CD4-positive, alpha-beta memory T cell (primary cell): Measurements from ENCODE around the gene LMNA. TPM values are rescaled to one million over a fixed set of nuclear protein-coding genes. Genes with fewer than 3 reads are reported as not detected.
"Not testable (repeated sequence)": the region's sequence is repeated elsewhere in the genome, so short reads cannot be mapped to it uniquely, and the experiment has no call there.

Source experiments
- CTCF ChIA-PET: fragments of 350-600 bp; sonication (Branson Sonifier 250); formaldehyde crosslinking; loops from one replicate; lab custom pipeline; 2021; ENCODE audit warnings: inconsistent platforms; ENCODE audit not compliant: partially characterized antibody; lab: Charles Lee
- POLR2A ChIA-PET: fragments of 350-600 bp; sonication (Branson Sonifier 250); formaldehyde crosslinking; loops from one replicate; lab custom pipeline; 2021; ENCODE audit not compliant: partially characterized antibody; lab: Charles Lee
- DNase-seq, 5 donors: peaks; one replicate each; pipeline versions ENCODE4 v3.0.0 to v3.0.0-alpha.2; 2020 to 2022; ENCODE audit warnings: mixed read lengths in 1 of 5
- H3K27ac ChIP-seq: one replicate; pipeline ENCODE4 v1.7.0; 2013; ENCODE audit warnings: low read depth, low read length
- H3K27me3 ChIP-seq: 2 replicates; pipeline ENCODE4 v1.7.0; 2013; ENCODE audit warnings: mild to moderate bottlenecking, low read length, moderate library complexity; ENCODE audit not compliant: insufficient read depth
- H3K36me3 ChIP-seq: 2 replicates; pipeline ENCODE4 v1.7.0; 2013; ENCODE audit warnings: mild to moderate bottlenecking, low read length, moderate library complexity; ENCODE audit not compliant: insufficient read depth
- H3K4me1 ChIP-seq: 2 replicates; pipeline ENCODE4 v1.7.0; 2013; ENCODE audit warnings: mild to moderate bottlenecking, low read length, moderate library complexity; ENCODE audit not compliant: insufficient read depth
- H3K4me3 ChIP-seq, 2 donors: one replicate each; pipeline ENCODE4 v1.7.0; 2013; ENCODE audit warnings: low read length in 2 of 2, mild to moderate bottlenecking in 1 of 2
- H3K9me3 ChIP-seq, 2 donors: one replicate each; pipeline ENCODE4 v1.7.0; 2013; ENCODE audit warnings: low read length in 2 of 2, control low read depth in 1 of 2; ENCODE audit not compliant: control insufficient read depth in 1 of 2
- H3K27ac Mint-ChIP-seq, 7 donors: one replicate each; pipeline ENCODE4 v1.8.0; 2020 to 2021; ENCODE audit warnings: mixed read lengths in 7 of 7, mild to moderate bottlenecking in 6 of 7, inconsistent platforms in 3 of 7, moderate library complexity in 3 of 7
- H3K27me3 Mint-ChIP-seq, 2 donors: one replicate each; pipeline ENCODE4 v1.8.0; 2020 to 2021; ENCODE audit warnings: mixed read lengths in 2 of 2
- H3K36me3 Mint-ChIP-seq, 2 donors: one replicate each; pipeline ENCODE4 v1.8.0; 2020 to 2021; ENCODE audit warnings: mixed read lengths in 2 of 2, inconsistent platforms in 1 of 2, mild to moderate bottlenecking in 1 of 2
- H3K4me1 Mint-ChIP-seq, 4 donors: one replicate each; pipeline ENCODE4 v1.8.0; 2020 to 2021; ENCODE audit warnings: mixed read lengths in 4 of 4, mild to moderate bottlenecking in 1 of 4
- H3K4me3 Mint-ChIP-seq, 8 donors: one replicate each; pipeline ENCODE4 v1.8.0; 2020 to 2021; ENCODE audit warnings: mixed read lengths in 8 of 8, mild to moderate bottlenecking in 7 of 8, moderate library complexity in 6 of 8, inconsistent platforms in 3 of 8
- H3K9me3 Mint-ChIP-seq, 8 donors: one replicate each; pipeline ENCODE4 v1.8.0; 2020 to 2021; ENCODE audit warnings: mixed read lengths in 8 of 8, mild to moderate bottlenecking in 5 of 8, inconsistent platforms in 3 of 8, moderate library complexity in 1 of 8
- intact Hi-C: fragments of 100-400 bp; cut with micrococcal nuclease; formaldehyde crosslinking; loops from one replicate; pipeline ENCODE4 v1.15.1; 2023
- polyA plus RNA-seq, 2 donors: library from polyadenylated mRNA; unstranded; fragments of 300-500 nt; fragmentation: Illumina TruSeq; gene quantifications; one replicate each; pipeline ENCODE4 v1.2.3, GENCODE V29; 2021
- total RNA-seq, 2 experiments: library from RNA; stranded (reverse); gene quantifications; one replicate each; pipeline ENCODE4 v1.2.3, GENCODE V29; 2021

The LMNA gene
- total and polyA plus RNA-seq, 4 experiments from 2014 or later, result 19.1 to 47.1 (median 31.7) TPM

DNA sequence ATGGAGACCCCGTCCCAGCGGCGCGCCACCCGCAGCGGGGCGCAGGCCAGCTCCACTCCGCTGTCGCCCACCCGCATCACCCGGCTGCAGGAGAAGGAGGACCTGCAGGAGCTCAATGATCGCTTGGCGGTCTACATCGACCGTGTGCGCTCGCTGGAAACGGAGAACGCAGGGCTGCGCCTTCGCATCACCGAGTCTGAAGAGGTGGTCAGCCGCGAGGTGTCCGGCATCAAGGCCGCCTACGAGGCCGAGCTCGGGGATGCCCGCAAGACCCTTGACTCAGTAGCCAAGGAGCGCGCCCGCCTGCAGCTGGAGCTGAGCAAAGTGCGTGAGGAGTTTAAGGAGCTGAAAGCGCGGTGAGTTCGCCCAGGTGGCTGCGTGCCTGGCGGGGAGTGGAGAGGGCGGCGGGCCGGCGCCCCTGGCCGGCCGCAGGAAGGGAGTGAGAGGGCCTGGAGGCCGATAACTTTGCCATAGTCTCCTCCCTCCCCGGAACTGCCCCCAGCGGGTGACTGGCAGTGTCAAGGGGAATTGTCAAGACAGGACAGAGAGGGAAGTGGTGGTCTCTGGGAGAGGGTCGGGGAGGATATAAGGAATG is 505 bp downstream of the LMNA start:
- peaks cover 0 to 2% (median 0%) of the 10 kb centered on the region in 8 donors for H3K9me3 Mint-ChIP-seq
- H3K27me3 ChIP-seq, result no peaks in the 10 kb centered on the region
- H3K4me1 ChIP-seq, result peaks cover 46% of the 10 kb centered on the region
- peak overlapping the region; percentile 95 to 99 (median 98) for H3K27ac Mint-ChIP-seq
- peak overlapping the region; percentile 94 to 98 (median 96) for H3K4me3 Mint-ChIP-seq
- H3K36me3 Mint-ChIP-seq, result peaks cover 0 to 16% of the 10 kb centered on the region in 2 donors
- H3K9me3 ChIP-seq, result no peaks in the 10 kb centered on the region
- DNase-seq, result peak in 2 of 5 donors; percentile 35 to 48
- POLR2A ChIA-PET, result interaction anchor here (0.8 to 21.9 kb wide), 9 partner anchors 8 to 579 kb away, joined by 3 to 527 read pairs (median 4); partner anchors contain the start of genes PMF1, SLC25A44, SMG5 and SYT11
- peak overlapping the region; percentile 81 for H3K4me3 ChIP-seq
- CTCF ChIA-PET, result interaction anchor here (1.7 to 13.8 kb wide), 6 partner anchors 9 to 31 kb away, joined by 5 to 157 read pairs (median 8); no protein-coding TSS in a partner anchor
- peaks cover 15 to 53% (median 31%) of the 10 kb centered on the region in 4 donors for H3K4me1 Mint-ChIP-seq
- H3K27me3 Mint-ChIP-seq, result no peaks in the 10 kb centered on the region
- peak overlapping the region; percentile 91 for H3K27ac ChIP-seq
- no peaks in the 10 kb centered on the region for H3K36me3 ChIP-seq
- intact Hi-C loops, result loop anchor here (1.0 to 2.0 kb wide), 4 partner anchors 8 to 18 kb away; no protein-coding TSS in a partner anchor

DNA sequence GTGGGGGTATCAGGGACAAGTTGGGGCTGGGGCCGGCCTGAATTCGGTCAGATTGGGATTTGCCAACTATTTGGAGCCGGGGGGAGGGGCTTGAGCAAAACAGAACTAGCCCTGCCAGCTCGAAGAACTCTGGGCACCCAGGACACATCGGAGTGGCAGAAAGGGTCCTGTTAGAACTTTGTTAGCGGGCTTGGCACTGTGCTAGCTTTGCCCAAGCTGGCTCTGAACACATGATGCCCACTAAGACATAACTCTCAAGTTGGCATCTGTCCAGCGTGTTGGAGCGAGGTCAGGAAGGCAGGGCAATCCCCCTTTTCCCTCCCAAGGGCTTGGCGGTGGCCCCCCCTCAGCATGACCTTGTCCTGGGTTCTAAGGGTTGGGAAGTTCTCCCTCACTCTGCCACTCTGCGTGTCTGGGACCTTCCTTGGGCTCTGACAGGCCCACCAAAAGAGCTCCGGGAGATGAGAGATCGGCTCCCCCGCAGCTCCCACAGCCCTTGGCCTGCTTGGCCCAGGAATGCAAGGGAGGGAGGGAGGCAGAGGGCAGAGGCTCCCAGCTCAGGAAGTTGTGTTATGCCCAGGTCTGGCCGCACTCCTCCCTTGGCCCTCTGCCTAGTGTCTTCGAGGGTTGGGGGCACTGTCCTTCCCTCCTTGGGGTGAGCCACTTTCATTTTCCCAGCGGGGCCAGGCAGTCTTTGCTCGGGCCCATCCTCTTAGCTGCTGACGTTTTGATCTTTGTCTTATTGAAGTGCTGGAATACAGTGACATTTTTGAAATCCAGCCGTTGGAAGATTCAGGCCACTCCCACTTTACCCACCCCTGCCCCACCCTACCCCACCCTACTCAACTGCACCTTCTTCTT is 1.2 kb downstream of the LMNA start:
- Mint-ChIP-seq H3K9me3 (peaks cover 0 to 2% (median 0%) of the 10 kb centered on the region in 8 donors), H3K27me3 (no peaks in the 10 kb centered on the region), H3K27ac (peak overlapping the region; percentile 95 to 99 (median 98)), H3K4me1 (peaks cover 20 to 60% (median 35%) of the 10 kb centered on the region in 4 donors), H3K36me3 (peaks cover 0 to 16% of the 10 kb centered on the region in 2 donors), H3K4me3 (peak overlapping the region; percentile 94 to 98 (median 96))
- CTCF ChIA-PET, result interaction anchor here (0.6 to 13.8 kb wide), 7 partner anchors 10 to 30 kb away, joined by 3 to 157 read pairs (median 6); no protein-coding TSS in a partner anchor
- H3K4me3 ChIP-seq, result peak overlapping the region; percentile 81
- no peaks in the 10 kb centered on the region for H3K36me3 ChIP-seq
- H3K27me3 ChIP-seq, result no peaks in the 10 kb centered on the region
- peaks cover 53% of the 10 kb centered on the region for H3K4me1 ChIP-seq
- intact Hi-C loops, result loop anchor here (2.0 kb wide), 1 partner anchor 19 kb away; no protein-coding TSS in a partner anchor
- peak overlapping the region; percentile 91 for H3K27ac ChIP-seq
- POLR2A ChIA-PET, result interaction anchor here (0.7 to 21.9 kb wide), 9 partner anchors 8 to 257 kb away, joined by 3 to 527 read pairs (median 4); partner anchors contain the start of genes PMF1, SLC25A44, SMG5 and SYT11
- no peaks in the 10 kb centered on the region for H3K9me3 ChIP-seq
- no peak for DNase-seq

- DNase-seq, result peak in 1 of 5 donors; percentile 44
- intact Hi-C loops, H3K27me3 Mint-ChIP-seq, H3K9me3 ChIP-seq, H3K9me3 Mint-ChIP-seq, H3K27ac ChIP-seq, H3K36me3 ChIP-seq, H3K27me3 ChIP-seq: not testable (repeated sequence)
- peaks cover 0 to 16% of the 10 kb centered on the region in 2 donors for H3K36me3 Mint-ChIP-seq
- peaks cover 59% of the 10 kb centered on the region for H3K4me1 ChIP-seq
- H3K4me3 ChIP-seq, result peak overlapping the region in 1 of 2 donors; percentile 81
- H3K4me3 Mint-ChIP-seq, result peak overlapping the region; percentile 94 to 98 (median 96)
- CTCF ChIA-PET, result interaction anchor here (3.0 to 13.8 kb wide), 3 partner anchors 10 to 20 kb away, joined by 11 to 157 read pairs (median 24); no protein-coding TSS in a partner anchor
- H3K27ac Mint-ChIP-seq, result peak overlapping the region; percentile 90 to 99 (median 97)
- H3K4me1 Mint-ChIP-seq, result peaks cover 20 to 69% (median 39%) of the 10 kb centered on the region in 4 donors
- POLR2A ChIA-PET, result interaction anchor here (0.7 to 21.9 kb wide), 3 partner anchors 11 to 120 kb away, joined by 4 to 527 read pairs (median 110); no protein-coding TSS in a partner anchor
Measured at GRCh38 chr1:156116731-156117130, 2.2 kb downstream of the LMNA start.

GRCh38 chr1:156117414-156118176 is 3.1 kb downstream of the LMNA start:
- DNase-seq, result peak in 1 of 5 donors; percentile 42
- H3K36me3 ChIP-seq, result no peaks in the 10 kb centered on the region
- peaks cover 0 to 16% of the 10 kb centered on the region in 2 donors for H3K36me3 Mint-ChIP-seq
- H3K27ac ChIP-seq, result no peak overlapping the region
- H3K4me1 ChIP-seq, result peaks cover 62% of the 10 kb centered on the region
- intact Hi-C loops, result no loop called here
- ChIA-PET CTCF (interaction anchor here (0.9 to 13.8 kb wide), 3 partner anchors 9 to 20 kb away, joined by 3 to 157 read pairs (median 11); no protein-coding TSS in a partner anchor), POLR2A (interaction anchor here (0.7 to 21.9 kb wide), 3 partner anchors 10 to 872 kb away, joined by 3 to 527 read pairs (median 110); no protein-coding TSS in a partner anchor)
- peaks cover 22 to 74% (median 42%) of the 10 kb centered on the region in 4 donors for H3K4me1 Mint-ChIP-seq
- peaks cover 0 to 4% (median 0%) of the 10 kb centered on the region in 8 donors for H3K9me3 Mint-ChIP-seq
- no peak overlapping the region for H3K4me3 ChIP-seq
- H3K27me3 ChIP-seq, result no peaks in the 10 kb centered on the region
- H3K4me3 Mint-ChIP-seq, result peak overlapping the region; percentile 31 to 96 (median 66)
- no peaks in the 10 kb centered on the region for H3K9me3 ChIP-seq
- peak overlapping the region in 6 of 7 donors; percentile 41 to 95 (median 80) for H3K27ac Mint-ChIP-seq
- H3K27me3 Mint-ChIP-seq, result no peaks in the 10 kb centered on the region

DNA sequence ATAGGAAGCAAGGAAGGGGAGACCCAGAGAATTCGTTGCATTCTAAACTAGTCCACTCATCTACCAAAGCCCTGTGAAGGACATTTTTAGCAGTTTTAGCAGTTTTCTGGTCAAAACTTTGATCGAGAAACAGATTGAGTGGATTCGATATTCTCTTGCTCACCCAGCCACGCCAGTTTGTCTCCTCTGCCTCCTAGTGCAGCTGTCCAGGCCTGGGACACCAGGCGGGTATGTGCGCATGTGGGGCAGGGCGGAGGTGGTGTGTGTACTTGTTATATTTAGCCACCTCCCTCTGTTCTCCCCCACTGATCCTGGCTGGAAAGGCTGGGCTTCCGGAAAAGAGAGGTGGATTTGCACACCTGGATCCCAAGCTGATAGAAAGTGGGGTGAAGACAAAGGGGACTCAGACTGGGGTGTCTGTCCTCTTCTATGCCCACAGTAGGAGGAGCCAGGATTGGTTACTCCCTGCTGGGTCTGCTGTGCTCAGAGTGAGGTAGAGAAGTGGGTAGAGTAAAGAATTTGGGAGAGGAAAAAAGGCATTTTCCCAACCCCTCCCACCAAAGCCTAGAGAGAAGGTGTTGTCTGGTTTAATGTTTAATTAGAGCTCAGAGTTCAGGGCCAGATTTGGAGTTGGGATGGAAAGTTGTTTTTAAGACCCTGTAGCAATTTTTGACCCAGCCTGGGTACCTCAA is 3.8 kb downstream of the LMNA start:
- Mint-ChIP-seq H3K27ac (peak overlapping the region; percentile 62 to 95 (median 84)), H3K4me3 (peak overlapping the region; percentile 45 to 81 (median 74)), H3K27me3 (no peaks in the 10 kb centered on the region), H3K4me1 (peaks cover 25 to 82% (median 47%) of the 10 kb centered on the region in 4 donors), H3K9me3 (peaks cover 0 to 4% (median 0%) of the 10 kb centered on the region in 8 donors), H3K36me3 (peaks cover 0 to 16% of the 10 kb centered on the region in 2 donors)
- CTCF ChIA-PET, result interaction anchor here (0.8 to 13.8 kb wide), 5 partner anchors 9 to 21 kb away, joined by 3 to 157 read pairs (median 3); no protein-coding TSS in a partner anchor
- POLR2A ChIA-PET, result interaction anchor here (0.6 to 21.9 kb wide), 3 partner anchors 9 to 110 kb away, joined by 3 to 527 read pairs (median 110); no protein-coding TSS in a partner anchor
- H3K9me3 ChIP-seq, result no peaks in the 10 kb centered on the region
- H3K4me3 ChIP-seq, result no peak overlapping the region
- no peaks in the 10 kb centered on the region for H3K27me3 ChIP-seq
- intact Hi-C loops, result no loop called here
- H3K36me3 ChIP-seq, result no peaks in the 10 kb centered on the region
- no peak overlapping the region for H3K27ac ChIP-seq
- H3K4me1 ChIP-seq, result peaks cover 69% of the 10 kb centered on the region
- DNase-seq, result no peak
